ENCODE results near the gene DBNL.

GRCh38 chr7:44078521-44078920 lies 34.0 kb downstream of the DBNL start:
- TF ChIP-seq CTCF (IDR thresholded peaks at IDR 0.05) (no peak), POLR2A (IDR thresholded peaks at IDR 0.05) (no peak)

Data from tibial nerve (tissue), 3 donors.